H1 (cell line): ENCODE data around the gene KCNK2.

ENCODE experiments used
- JUND ChIP-seq: IDR thresholded peaks from 2 replicates; pipeline ENCODE4 v1.6.1; 2011; ENCODE audit warnings: mild to moderate bottlenecking, improper control_type of control experiment, low read length
- RAD21 ChIP-seq, 2 experiments: IDR thresholded peaks in 1 of 2; conservative IDR thresholded peaks in 1 of 2; 2 replicates each; pipeline ENCODE4 v1.6.1; 2011; ENCODE audit warnings: low read depth in 2 of 2, low read length in 2 of 2, improper control_type of control experiment in 1 of 2, inconsistent platforms in 1 of 2, mild to moderate bottlenecking in 1 of 2, moderate library complexity in 1 of 2
- TAF1 ChIP-seq: IDR thresholded peaks from 2 replicates; pipeline ENCODE4 v1.6.1; 2011; ENCODE audit warnings: mild to moderate bottlenecking, low read depth, low read length
- TF ChIP-seq, protein P1 (sequence below), 3 experiments: IDR thresholded peaks; 1 replicate in 2 of 3; 2 replicates in 1 of 3; pipeline versions ENCODE4 v1.5.1 to v1.6.1; 2011; ENCODE audit warnings: low read length in 3 of 3, mild to moderate bottlenecking in 3 of 3, inconsistent platforms in 2 of 3, low read depth in 1 of 3, moderate library complexity in 1 of 3; ENCODE audit not compliant: insufficient read depth in 1 of 3; ENCODE audit errors: control extremely low read depth in 1 of 3

DNA sequence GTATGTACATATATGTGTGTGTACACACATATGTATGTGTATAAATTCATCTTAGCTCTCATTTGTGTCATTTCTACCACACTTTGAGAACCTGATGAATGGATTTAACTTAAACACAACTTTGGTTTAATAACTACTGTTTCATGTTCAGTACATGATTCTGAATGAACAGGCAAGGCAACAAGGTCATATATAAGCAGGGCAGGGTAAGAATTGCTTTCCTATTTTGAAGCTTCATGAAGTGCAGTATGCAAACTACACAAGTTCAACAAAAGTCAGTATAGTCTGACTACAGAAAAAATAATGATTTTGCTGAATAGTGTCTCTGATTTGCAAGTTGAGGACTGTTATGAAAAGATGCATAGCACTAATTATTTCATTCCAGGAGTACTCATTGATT is 127.6 kb downstream of the KCNK2 start:
- TF ChIP-seq, protein P1, sequence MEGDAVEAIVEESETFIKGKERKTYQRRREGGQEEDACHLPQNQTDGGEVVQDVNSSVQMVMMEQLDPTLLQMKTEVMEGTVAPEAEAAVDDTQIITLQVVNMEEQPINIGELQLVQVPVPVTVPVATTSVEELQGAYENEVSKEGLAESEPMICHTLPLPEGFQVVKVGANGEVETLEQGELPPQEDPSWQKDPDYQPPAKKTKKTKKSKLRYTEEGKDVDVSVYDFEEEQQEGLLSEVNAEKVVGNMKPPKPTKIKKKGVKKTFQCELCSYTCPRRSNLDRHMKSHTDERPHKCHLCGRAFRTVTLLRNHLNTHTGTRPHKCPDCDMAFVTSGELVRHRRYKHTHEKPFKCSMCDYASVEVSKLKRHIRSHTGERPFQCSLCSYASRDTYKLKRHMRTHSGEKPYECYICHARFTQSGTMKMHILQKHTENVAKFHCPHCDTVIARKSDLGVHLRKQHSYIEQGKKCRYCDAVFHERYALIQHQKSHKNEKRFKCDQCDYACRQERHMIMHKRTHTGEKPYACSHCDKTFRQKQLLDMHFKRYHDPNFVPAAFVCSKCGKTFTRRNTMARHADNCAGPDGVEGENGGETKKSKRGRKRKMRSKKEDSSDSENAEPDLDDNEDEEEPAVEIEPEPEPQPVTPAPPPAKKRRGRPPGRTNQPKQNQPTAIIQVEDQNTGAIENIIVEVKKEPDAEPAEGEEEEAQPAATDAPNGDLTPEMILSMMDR (IDR thresholded peaks at IDR 0.05; ENCODE audit: control extremely low read depth in 1 of 3, insufficient read depth in 1 of 3, low read depth in 1 of 3, low read length in 3 of 3): no peak
- TF ChIP-seq JUND (no peak), TAF1 (no peak), RAD21 (IDR thresholded peaks at IDR 0.05 in 1 of 2, conservative IDR thresholded peaks at IDR 0.05 in 1 of 2; ENCODE audit: low read depth in 2 of 2, low read length in 2 of 2) (no peak)
